Transverse colon (tissue), 3 donors: Measurements from ENCODE around the gene COL6A1.

Source experiments
- EP300 ChIP-seq: sonication (generic); formaldehyde crosslinking; IDR thresholded peaks from one replicate; pipeline ENCODE4 v1.6.1; 2017; ENCODE audit warnings: antibody characterized with exemption, low read depth
- POLR2A ChIP-seq: fragments of 450-650 bp; IDR thresholded peaks from one replicate; pipeline ENCODE4 v1.6.1; 2016; ENCODE audit warnings: antibody characterized with exemption, mild to moderate bottlenecking, moderate library complexity
- TF ChIP-seq, protein P1 (sequence below), 5 experiments: fragments of 200-600 bp in 3 of 5; fragments of 450-650 bp in 2 of 5; sonication (generic) in 3 of 5; IDR thresholded peaks; 1 replicate in 2 of 5; 2 replicates in 3 of 5; pipeline ENCODE4 v1.5.1; 2016 to 2017; ENCODE audit warnings: antibody characterized with exemption in 5 of 5, inconsistent platforms in 3 of 5, mild to moderate bottlenecking in 2 of 5, moderate library complexity in 1 of 5

DNA sequence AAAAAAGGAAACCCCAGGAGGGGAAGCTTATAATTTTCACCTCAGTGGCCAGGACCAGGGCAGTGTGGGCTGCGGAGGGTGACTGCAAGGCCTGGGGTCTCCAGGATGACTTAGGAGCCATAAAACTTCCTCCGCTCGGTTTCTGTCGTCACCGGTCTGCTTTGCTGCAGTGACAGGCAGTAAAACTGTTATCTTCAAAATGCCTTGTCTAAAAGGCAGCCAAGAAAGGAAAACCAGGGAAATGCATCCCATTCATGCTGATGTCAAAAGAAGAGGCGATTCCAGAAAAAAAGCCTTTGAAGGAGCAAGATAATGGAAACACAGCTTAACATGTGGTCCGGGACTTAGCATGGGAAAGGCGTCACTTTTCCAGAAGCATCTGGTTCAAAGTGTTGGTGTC is 42.0 kb downstream of the COL6A1 start:
- TF ChIP-seq, protein P1, sequence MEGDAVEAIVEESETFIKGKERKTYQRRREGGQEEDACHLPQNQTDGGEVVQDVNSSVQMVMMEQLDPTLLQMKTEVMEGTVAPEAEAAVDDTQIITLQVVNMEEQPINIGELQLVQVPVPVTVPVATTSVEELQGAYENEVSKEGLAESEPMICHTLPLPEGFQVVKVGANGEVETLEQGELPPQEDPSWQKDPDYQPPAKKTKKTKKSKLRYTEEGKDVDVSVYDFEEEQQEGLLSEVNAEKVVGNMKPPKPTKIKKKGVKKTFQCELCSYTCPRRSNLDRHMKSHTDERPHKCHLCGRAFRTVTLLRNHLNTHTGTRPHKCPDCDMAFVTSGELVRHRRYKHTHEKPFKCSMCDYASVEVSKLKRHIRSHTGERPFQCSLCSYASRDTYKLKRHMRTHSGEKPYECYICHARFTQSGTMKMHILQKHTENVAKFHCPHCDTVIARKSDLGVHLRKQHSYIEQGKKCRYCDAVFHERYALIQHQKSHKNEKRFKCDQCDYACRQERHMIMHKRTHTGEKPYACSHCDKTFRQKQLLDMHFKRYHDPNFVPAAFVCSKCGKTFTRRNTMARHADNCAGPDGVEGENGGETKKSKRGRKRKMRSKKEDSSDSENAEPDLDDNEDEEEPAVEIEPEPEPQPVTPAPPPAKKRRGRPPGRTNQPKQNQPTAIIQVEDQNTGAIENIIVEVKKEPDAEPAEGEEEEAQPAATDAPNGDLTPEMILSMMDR (IDR thresholded peaks at IDR 0.05), result no peak
- TF ChIP-seq EP300 (no peak), POLR2A (no peak)
